Measurements from ENCODE around the gene FRMPD2.

DNA sequence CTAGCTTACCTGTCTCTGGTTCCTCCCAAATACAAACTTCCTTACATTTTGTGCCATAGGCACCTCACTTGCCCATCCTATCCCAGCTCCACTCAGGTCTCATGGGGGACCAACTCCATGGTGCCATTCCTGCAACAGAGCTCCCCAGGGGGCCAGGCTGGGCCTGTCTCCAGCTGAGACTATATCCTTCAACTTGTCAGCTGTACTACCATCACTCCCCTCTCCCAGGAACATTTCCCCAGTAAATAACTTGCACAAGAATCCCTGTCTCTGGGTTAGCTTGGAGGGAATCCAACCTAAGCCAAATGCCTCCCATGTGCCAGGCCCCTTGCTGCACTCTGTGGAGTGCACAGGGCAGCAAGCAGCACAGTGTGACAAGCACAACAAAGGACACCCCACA is 33.2 kb downstream of the FRMPD2 start:
- TF ChIP-seq EZH2 (IDR thresholded peaks at IDR 0.05; ENCODE audit: insufficient read depth, poor library complexity, severe bottlenecking): no peak
- TF ChIP-seq EZH2phosphoT487 (IDR thresholded peaks at IDR 0.05; ENCODE audit: insufficient read depth, low read depth): no peak
